HepG2 (cell line): ENCODE results near the gene CABP4. TPM values are rescaled to one million over a fixed set of nuclear protein-coding genes. Genes with fewer than 3 reads are reported as not detected.
A peak's percentile ranks its signal among the peaks of the same experiment; 100 is the strongest.

ENCODE experiments used
- ARNT2 ChIP-seq: sonication (generic); formaldehyde crosslinking; IDR thresholded peaks from 2 replicates; pipeline ENCODE4 v1.8.0; 2022; ENCODE audit warnings: mild to moderate bottlenecking, low read depth, missing genetic modification reagents, moderate library complexity
- ATF7 ChIP-seq, 2 experiments: fragments of 450-650 bp in 1 of 2; sonication (generic) in 1 of 2; formaldehyde crosslinking in 1 of 2; IDR thresholded peaks; 2 replicates each; pipeline versions ENCODE4 v1.4.0 to v1.6.1; 2016 to 2020; ENCODE audit warnings: antibody characterized with exemption in 1 of 2, mild to moderate bottlenecking in 1 of 2, missing genetic modification reagents in 1 of 2
- BCL3 ChIP-seq: sonication (generic); formaldehyde crosslinking; IDR thresholded peaks from 2 replicates; pipeline ENCODE4 v1.5.1; 2020; ENCODE audit warnings: mild to moderate bottlenecking, missing genetic modification reagents, moderate library complexity
- HDAC6 ChIP-seq: fragments of 200-600 bp; sonication (generic); IDR thresholded peaks from 2 replicates; pipeline ENCODE4 v1.7.0; 2017; ENCODE audit warnings: mild to moderate bottlenecking, antibody characterized with exemption, low read length, low read depth
- IRF2 ChIP-seq: IDR thresholded peaks from 2 replicates; pipeline ENCODE4 v1.6.1; 2018; ENCODE audit warnings: missing genetic modification reagents, missing compliant biosample characterization
- MTA1 ChIP-seq: sonication (generic); formaldehyde crosslinking; IDR thresholded peaks from 2 replicates; pipeline ENCODE4 v1.4.0; 2020; ENCODE audit warnings: missing genetic modification reagents, mild to moderate bottlenecking, borderline replicate concordance
- MXD4 ChIP-seq: IDR thresholded peaks from 2 replicates; pipeline ENCODE4 v1.6.1; 2016; ENCODE audit warnings: mild to moderate bottlenecking, missing biosample characterization, missing genetic modification reagents
- NFE2L1 ChIP-seq: sonication (generic); formaldehyde crosslinking; IDR thresholded peaks from 2 replicates; pipeline ENCODE4 v1.4.0; 2020; ENCODE audit warnings: missing genetic modification reagents, mild to moderate bottlenecking, borderline replicate concordance
- PRDM15 ChIP-seq: sonication (generic); formaldehyde crosslinking; IDR thresholded peaks from 2 replicates; pipeline ENCODE4 v1.4.0; 2020; ENCODE audit warnings: missing genetic modification reagents
- RBFOX2 ChIP-seq: fragments of 200-400 bp; formaldehyde crosslinking; IDR thresholded peaks from 2 replicates; pipeline ENCODE4 v1.6.1; 2017; ENCODE audit warnings: low read depth, mild to moderate bottlenecking, low read length
- RBM39 ChIP-seq: fragments of 200-400 bp; formaldehyde crosslinking; IDR thresholded peaks from one replicate; pipeline ENCODE4 v1.6.1; 2018; ENCODE audit warnings: antibody characterized with exemption, mild to moderate bottlenecking, low read depth, low read length; ENCODE audit not compliant: poor library complexity, severe bottlenecking
- RCOR2 ChIP-seq: IDR thresholded peaks from 2 replicates; pipeline ENCODE4 v1.6.1; 2016; ENCODE audit warnings: missing biosample characterization, missing genetic modification reagents
- ZBTB7A ChIP-seq: sonication (generic); formaldehyde crosslinking; IDR thresholded peaks from 2 replicates; pipeline ENCODE4 v1.8.0; 2022; ENCODE audit warnings: mild to moderate bottlenecking, missing genetic modification reagents
- ZNF296 ChIP-seq: sonication (generic); formaldehyde crosslinking; conservative IDR thresholded peaks from 2 replicates; pipeline ENCODE4 v1.5.0; 2020; ENCODE audit warnings: mild to moderate bottlenecking, missing genetic modification reagents
- ZNF317 ChIP-seq: sonication (generic); formaldehyde crosslinking; IDR thresholded peaks from 2 replicates; pipeline ENCODE4 v1.5.0; 2020; ENCODE audit warnings: mild to moderate bottlenecking, missing genetic modification reagents
- ZNF512B ChIP-seq: sonication (generic); formaldehyde crosslinking; IDR thresholded peaks from 2 replicates; pipeline ENCODE4 v1.5.1; 2020; ENCODE audit warnings: missing genetic modification reagents, mild to moderate bottlenecking, borderline replicate concordance
- ZNF562 ChIP-seq: sonication (generic); formaldehyde crosslinking; IDR thresholded peaks from 2 replicates; pipeline ENCODE4 v1.8.0; 2022; ENCODE audit warnings: missing genetic modification reagents, borderline replicate concordance
- ZNF567 ChIP-seq: sonication (generic); formaldehyde crosslinking; IDR thresholded peaks from 2 replicates; pipeline ENCODE4 v1.8.1; 2023; ENCODE audit warnings: mild to moderate bottlenecking, missing genetic modification reagents, borderline replicate concordance
- ZNF747 ChIP-seq: sonication (generic); formaldehyde crosslinking; IDR thresholded peaks from 2 replicates; pipeline ENCODE4 v1.8.1; 2023; ENCODE audit warnings: missing genetic modification reagents, mild to moderate bottlenecking, borderline replicate concordance
- polyA plus RNA-seq, 8 experiments: library from polyadenylated mRNA; depleted of rRNA in 3 of 8; stranded (reverse) in 7 of 8; unstranded in 1 of 8; fragments of >200 nt; fragmentation: Illumina TruSeq in 4 of 8; extraction: Trizol in 4 of 8; gene quantifications; 2 replicates each; pipeline versions ENCODE4 v1.2.1 to v1.2.3, GENCODE V29; 2011 to 2016; ENCODE audit warnings: low read depth in 4 of 8, missing spikeins in 1 of 8, mixed read lengths in 1 of 8; ENCODE audit not compliant: insufficient read depth in 1 of 8
- total RNA-seq, 5 experiments: library from RNA; depleted of rRNA; stranded (reverse); fragments of >200 nt; fragmentation: Illumina TruSeq; extraction: Trizol; gene quantifications; 2 replicates each; pipeline ENCODE4 v1.2.3, GENCODE V29; 2016; ENCODE audit warnings: low read depth in 1 of 5

CABP4 gene
- total and polyA plus RNA-seq, 2 of the 13 experiments (the other 11 are each of a cell fraction or from before 2014, with no cell fraction given), result not detected

GRCh38 chr11:67463680-67464410 lies 8.7 kb downstream of the CABP4 start (continued):
- TF ChIP-seq MTA1 (CRISPR knock-in tag) (0 out of 2 replicates have a peak, but pooled peaks have one; percentile 8), PRDM15 (CRISPR knock-in tag) (no peak), IRF2 (CRISPR knock-in tag) (peak; percentile 13; the same call in 1 of the 2 replicates), NFE2L1 (CRISPR knock-in tag) (peak; percentile 65; the same call in 1 of the 2 replicates), ZBTB7A (no peak), ATF7 (IDR thresholded peaks at IDR 0.05) (no peak), ATF7 (CRISPR knock-in tag; IDR thresholded peaks at IDR 0.05) (no peak), RCOR2 (no peak), HDAC6 (no peak), RBM39 (peak; percentile 83), ZNF747 (CRISPR knock-in tag) (no peak), ZNF567 (no peak), MXD4 (CRISPR knock-in tag) (peak; percentile 34; the same call in 1 of the 2 replicates), RBFOX2 (peak; percentile 68; the same call in 1 of the 2 replicates), ZNF512B (CRISPR knock-in tag) (no peak), ZNF296 (CRISPR knock-in tag) (no peak), ZNF562 (CRISPR knock-in tag) (no peak), ZNF317 (CRISPR knock-in tag) (0 out of 2 replicates have a peak, but pooled peaks have one; percentile 4), ARNT2 (CRISPR knock-in tag) (peak; percentile 56; the same call in 1 of the 2 replicates), BCL3 (no peak)
